ENCODE measurements around the gene ANKS6.

GRCh38 chr9:98846081-98846480 lies 49.7 kb upstream of the ANKS6 start:
- TF ChIP-seq POLR2AphosphoS5 (IDR thresholded peaks at IDR 0.05) (no peak), CTCF (IDR thresholded peaks at IDR 0.05) (no peak), POLR2A (IDR thresholded peaks at IDR 0.05) (no peak)

Measured in transverse colon (tissue), 4 donors.